ENCODE measurements around the gene GARIN5A. TPM values are rescaled to one million over a fixed set of nuclear protein-coding genes. Genes with fewer than 3 reads are reported as not detected.

Gene GARIN5A
- total RNA-seq, 2 experiments from 2014 or later, result 0.59 to 0.63 TPM

DNA sequence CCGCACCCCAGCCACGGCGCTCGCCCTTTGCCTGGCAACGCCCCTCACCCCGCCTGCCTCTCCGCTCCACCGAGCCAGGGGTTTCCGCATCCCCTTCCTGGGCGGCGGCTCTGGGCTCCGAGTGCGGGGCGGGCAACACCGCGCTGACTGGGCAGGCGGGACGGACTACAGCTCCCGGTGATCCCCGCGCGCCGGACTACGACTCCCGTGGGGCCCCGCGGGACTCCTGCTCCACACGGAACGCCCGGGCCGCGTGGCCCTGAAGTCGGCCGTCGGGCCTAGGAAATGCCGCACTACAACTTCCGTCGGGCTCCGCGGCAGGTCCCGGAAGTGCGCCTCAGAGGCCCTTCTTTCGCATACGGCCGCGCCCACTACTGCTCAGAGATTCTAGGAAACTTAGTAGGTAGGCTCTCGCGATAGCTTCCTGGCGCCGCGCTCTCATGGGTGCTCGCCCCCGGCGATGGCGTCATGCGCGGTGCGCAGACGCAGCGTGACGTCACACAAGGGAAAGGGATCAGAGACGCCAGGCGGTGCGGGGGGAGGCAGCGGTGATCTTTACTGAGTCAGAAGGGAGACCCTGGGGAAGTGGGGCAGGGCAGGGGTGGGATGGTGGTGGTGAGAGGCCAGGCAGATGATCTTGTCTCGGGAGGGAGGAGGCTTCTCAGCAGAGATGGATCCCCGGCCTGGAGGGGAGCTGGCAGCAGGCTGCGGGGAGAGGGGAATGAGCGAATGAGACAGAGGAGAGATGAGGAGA is 34.6 kb upstream of the GARIN5A start, which contains the start of gene JOSD2:
JOSD2 (minus strand) TSS at position 123 of the 754 bp plus-strand sequence. CDS start 760 bp downstream, outside the sequence.
- H2AFZ ChIP-seq (ENCODE audit: low read length), result peak within 1 kb of the TSS; percentile 71; the same call in 1 of the 2 replicates
- H4K20me1 ChIP-seq (ENCODE audit: insufficient read depth, low read length), result no peaks in the 10 kb centered on the region
- DNase-seq (ENCODE audit: low spot score), result peak; percentile 100
- no peaks in the 10 kb centered on the region for H3K9me2 ChIP-seq (ENCODE audit: insufficient read depth, low read length)
- BruUV-seq (replicated peaks), result no TSS peak
- no peak for TF ChIP-seq EZH2phosphoT487 (IDR thresholded peaks at IDR 0.05; ENCODE audit: borderline replicate concordance, low read depth, low read length)
- TF ChIP-seq, protein P1, sequence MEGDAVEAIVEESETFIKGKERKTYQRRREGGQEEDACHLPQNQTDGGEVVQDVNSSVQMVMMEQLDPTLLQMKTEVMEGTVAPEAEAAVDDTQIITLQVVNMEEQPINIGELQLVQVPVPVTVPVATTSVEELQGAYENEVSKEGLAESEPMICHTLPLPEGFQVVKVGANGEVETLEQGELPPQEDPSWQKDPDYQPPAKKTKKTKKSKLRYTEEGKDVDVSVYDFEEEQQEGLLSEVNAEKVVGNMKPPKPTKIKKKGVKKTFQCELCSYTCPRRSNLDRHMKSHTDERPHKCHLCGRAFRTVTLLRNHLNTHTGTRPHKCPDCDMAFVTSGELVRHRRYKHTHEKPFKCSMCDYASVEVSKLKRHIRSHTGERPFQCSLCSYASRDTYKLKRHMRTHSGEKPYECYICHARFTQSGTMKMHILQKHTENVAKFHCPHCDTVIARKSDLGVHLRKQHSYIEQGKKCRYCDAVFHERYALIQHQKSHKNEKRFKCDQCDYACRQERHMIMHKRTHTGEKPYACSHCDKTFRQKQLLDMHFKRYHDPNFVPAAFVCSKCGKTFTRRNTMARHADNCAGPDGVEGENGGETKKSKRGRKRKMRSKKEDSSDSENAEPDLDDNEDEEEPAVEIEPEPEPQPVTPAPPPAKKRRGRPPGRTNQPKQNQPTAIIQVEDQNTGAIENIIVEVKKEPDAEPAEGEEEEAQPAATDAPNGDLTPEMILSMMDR (conservative IDR thresholded peaks at IDR 0.05; ENCODE audit: low read length), result no peak
- H3K4me1 ChIP-seq (ENCODE audit: insufficient read depth, low read length, poor library complexity, severe bottlenecking), result peaks cover 12% of the 10 kb centered on the region
- peak within 1 kb of the TSS; percentile 25 for H3K27ac ChIP-seq (ENCODE audit: low read depth, low read length, poor library complexity, severe bottlenecking)
- POLR2A ChIA-PET, result no interaction called here
- intact Hi-C loops (cut with micrococcal nuclease; ENCODE audit: unreplicated experiment), result no loop called here
- CTCF ChIA-PET (ENCODE audit: unreplicated experiment), result no interaction called here
- peak within 1 kb of the TSS; percentile 72 for H3K4me3 ChIP-seq (ENCODE audit: low read depth, low read length, poor library complexity, severe bottlenecking)
- H3K4me2 ChIP-seq (ENCODE audit: low read length), result peak within 1 kb of the TSS; percentile 81
- H3K79me2 ChIP-seq (ENCODE audit: insufficient read depth, low read depth, low read length), result no peaks in the 10 kb centered on the region
- no peaks in the 10 kb centered on the region for H3K9me3 ChIP-seq (ENCODE audit: low read length)
- no peaks in the 10 kb centered on the region for H3K36me3 ChIP-seq (ENCODE audit: insufficient read depth, low read length)

GRCh38 chr19:50510700-50511068 is 34.0 kb upstream of the GARIN5A start:
- Histone ChIP-seq H3K9me2 (ENCODE audit: insufficient read depth, low read length) (no peaks in the 10 kb centered on the region), H4K20me1 (ENCODE audit: insufficient read depth, low read length) (no peaks in the 10 kb centered on the region), H3K4me1 (ENCODE audit: insufficient read depth, low read length, poor library complexity, severe bottlenecking) (peaks cover 12% of the 10 kb centered on the region), H3K36me3 (ENCODE audit: insufficient read depth, low read length) (no peaks in the 10 kb centered on the region), H3K9me3 (ENCODE audit: low read length) (no peaks in the 10 kb centered on the region), H3K79me2 (ENCODE audit: insufficient read depth, low read depth, low read length) (no peaks in the 10 kb centered on the region), H3K4me2 (ENCODE audit: low read length) (peak overlapping the region; percentile 81), H2AFZ (ENCODE audit: low read length) (peak overlapping the region; percentile 48; the same call in 1 of the 2 replicates), H3K4me3 (ENCODE audit: low read depth, low read length, poor library complexity, severe bottlenecking) (peak overlapping the region; percentile 72), H3K27ac (ENCODE audit: low read depth, low read length, poor library complexity, severe bottlenecking) (peak overlapping the region; percentile 25)
- intact Hi-C loops (cut with micrococcal nuclease; ENCODE audit: unreplicated experiment), result no loop called here
- no TSS peak for BruUV-seq (replicated peaks)
- DNase-seq (ENCODE audit: low spot score), result no peak
- ChIA-PET POLR2A (no interaction called here), CTCF (ENCODE audit: unreplicated experiment) (no interaction called here)
- TF ChIP-seq, protein P1 (conservative IDR thresholded peaks at IDR 0.05; ENCODE audit: low read length), result no peak
- no peak for TF ChIP-seq EZH2phosphoT487 (IDR thresholded peaks at IDR 0.05; ENCODE audit: borderline replicate concordance, low read depth, low read length)

GRCh38 chr19:50510121-50510670 is 33.5 kb upstream of the GARIN5A start:
- H3K9me2 ChIP-seq (ENCODE audit: insufficient read depth, low read length), result no peaks in the 10 kb centered on the region
- peak overlapping the region; percentile 48; the same call in 1 of the 2 replicates for H2AFZ ChIP-seq (ENCODE audit: low read length)
- H3K9me3 ChIP-seq (ENCODE audit: low read length), result no peaks in the 10 kb centered on the region
- H3K4me3 ChIP-seq (ENCODE audit: low read depth, low read length, poor library complexity, severe bottlenecking), result peak overlapping the region; percentile 72
- no peaks in the 10 kb centered on the region for H4K20me1 ChIP-seq (ENCODE audit: insufficient read depth, low read length)
- DNase-seq (ENCODE audit: low spot score), result no peak
- CTCF ChIA-PET (ENCODE audit: unreplicated experiment), result interaction anchor here (0.6 kb wide), 1 partner anchor 124 kb away, joined by 3 read pairs; no protein-coding TSS in a partner anchor
- no peaks in the 10 kb centered on the region for H3K79me2 ChIP-seq (ENCODE audit: insufficient read depth, low read depth, low read length)
- H3K4me2 ChIP-seq (ENCODE audit: low read length), result peak overlapping the region; percentile 81
- TF ChIP-seq, protein P1 (conservative IDR thresholded peaks at IDR 0.05; ENCODE audit: low read length), result no peak
- TF ChIP-seq EZH2phosphoT487 (IDR thresholded peaks at IDR 0.05; ENCODE audit: borderline replicate concordance, low read depth, low read length), result no peak
- no peak overlapping the region for H3K27ac ChIP-seq (ENCODE audit: low read depth, low read length, poor library complexity, severe bottlenecking)
- no TSS peak for BruUV-seq (replicated peaks)
- no peaks in the 10 kb centered on the region for H3K36me3 ChIP-seq (ENCODE audit: insufficient read depth, low read length)
- intact Hi-C loops (cut with micrococcal nuclease; ENCODE audit: unreplicated experiment), result no loop called here
- H3K4me1 ChIP-seq (ENCODE audit: insufficient read depth, low read length, poor library complexity, severe bottlenecking), result peaks cover 12% of the 10 kb centered on the region
- POLR2A ChIA-PET, result no interaction called here

Measured in OCI-LY7 (cell line).